ENCODE results near the gene RPGRIP1. TPM values are rescaled to one million over a fixed set of nuclear protein-coding genes. Genes with fewer than 3 reads are reported as not detected.
"Not testable (repeated sequence)": the region's sequence is repeated elsewhere in the genome, so short reads cannot be mapped to it uniquely, and the experiment has no call there.

Gene RPGRIP1
- total RNA-seq = not detected in 2 replicates
- not detected for polyA plus RNA-seq (2012)

DNA sequence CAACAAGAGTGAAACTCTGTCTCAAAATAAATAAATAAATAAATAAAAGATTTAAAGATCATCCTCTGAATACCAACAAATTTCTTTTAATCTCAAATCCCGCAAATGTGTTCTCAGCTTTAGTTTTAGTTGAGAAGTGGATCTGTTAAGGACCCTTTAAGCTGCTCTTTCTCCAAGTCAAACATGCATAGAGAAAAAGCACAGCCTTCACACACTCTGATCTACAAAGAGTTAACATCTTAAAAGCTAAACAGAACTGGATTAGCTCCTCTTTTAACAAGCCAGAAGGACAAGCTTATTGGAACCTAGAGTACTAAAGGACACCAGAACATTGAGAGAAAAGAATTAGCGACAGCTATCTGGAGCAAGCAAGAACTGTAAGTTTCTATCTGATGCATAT is at the start of gene RPGRIP1:
Gene RPGRIP1 (plus strand): TSS at position 301 of the 400 bp plus-strand sequence. CDS start 7,894 bp downstream, outside the sequence.
- no peak for DNase-seq (ENCODE audit: low read depth)

- DNase-seq (ENCODE audit: low read depth) = no peak
These were observed 48.7 kb upstream of the RPGRIP1 start for GRCh38 chr14:21231020-21231652.

- DNase-seq (ENCODE audit: low read depth) = no peak
These were observed 46.3 kb upstream of the RPGRIP1 start for GRCh38 chr14:21233457-21234076.

DNA sequence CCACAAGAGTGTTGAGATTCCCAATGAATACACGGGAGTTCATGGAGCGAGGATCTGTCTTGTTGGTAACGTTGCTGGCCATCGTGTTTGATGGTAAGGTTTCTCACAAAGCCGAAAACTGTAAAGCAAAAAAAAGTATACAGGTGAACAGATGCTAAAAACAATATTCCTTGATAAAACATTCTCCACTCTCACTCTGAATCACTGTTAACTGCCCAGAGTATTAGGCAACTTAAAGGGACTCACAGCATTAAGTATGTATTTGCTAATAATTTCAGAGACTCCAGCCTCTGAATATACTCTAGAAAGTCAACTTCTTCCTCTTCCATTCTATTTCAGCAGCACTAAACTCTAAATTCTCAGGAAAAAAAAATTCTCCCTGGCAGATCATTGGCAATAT is 45.8 kb upstream of the RPGRIP1 start:
- DNase-seq (ENCODE audit: low read depth) = no peak

- DNase-seq (ENCODE audit: low read depth) = no peak
These were observed 42.7 kb upstream of the RPGRIP1 start for GRCh38 chr14:21236948-21237797.

- DNase-seq (ENCODE audit: low read depth) = no peak
These were observed 40.9 kb upstream of the RPGRIP1 start for GRCh38 chr14:21238823-21239518.

DNA sequence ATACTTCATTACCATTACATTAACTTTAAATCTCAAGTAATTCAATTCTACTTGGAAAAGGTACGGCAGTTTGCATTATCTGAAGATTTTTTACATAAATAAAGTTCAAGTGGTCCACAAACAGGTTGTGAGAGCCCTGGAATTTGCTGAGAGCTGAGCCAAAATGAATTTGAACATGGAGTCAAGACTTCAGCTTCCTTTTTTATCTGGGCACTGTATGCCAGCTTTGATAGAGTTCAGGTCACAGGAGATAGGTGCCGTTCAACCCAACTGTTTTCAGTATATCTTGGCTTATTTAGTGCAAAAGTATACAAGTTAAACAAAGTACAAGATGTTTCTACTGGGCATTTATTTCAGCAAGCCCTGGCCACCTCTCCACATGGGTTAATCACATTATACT is 39.5 kb upstream of the RPGRIP1 start:
- no peak for DNase-seq (ENCODE audit: low read depth)

- DNase-seq (ENCODE audit: low read depth) = no peak
These were observed 38.6 kb upstream of the RPGRIP1 start for GRCh38 chr14:21241218-21241819.

- no peak for DNase-seq (ENCODE audit: low read depth)
These were observed 35.3 kb upstream of the RPGRIP1 start for GRCh38 chr14:21244544-21244943.

- DNase-seq (ENCODE audit: low read depth) = no peak
These were observed 34.1 kb upstream of the RPGRIP1 start for GRCh38 chr14:21245813-21246212.

DNA sequence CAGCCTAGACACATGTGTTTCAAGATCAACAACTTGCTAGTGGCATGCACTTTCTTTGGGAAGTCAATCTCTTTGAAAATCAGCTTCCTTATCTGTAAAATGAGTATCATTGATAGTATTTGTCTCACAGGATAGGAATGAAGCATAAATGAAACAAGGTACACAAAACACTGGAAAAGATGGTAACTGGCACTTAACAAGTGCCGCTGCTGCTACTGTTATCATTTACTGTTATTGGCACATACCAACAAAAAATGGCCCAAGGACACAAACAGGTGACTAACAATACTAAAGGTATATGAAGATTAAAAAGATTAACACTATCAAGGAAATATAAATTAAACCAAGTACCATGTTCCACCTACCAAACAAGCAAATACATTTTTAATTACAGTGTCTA is 31.5 kb upstream of the RPGRIP1 start:
- no peak for DNase-seq (ENCODE audit: low read depth)

DNA sequence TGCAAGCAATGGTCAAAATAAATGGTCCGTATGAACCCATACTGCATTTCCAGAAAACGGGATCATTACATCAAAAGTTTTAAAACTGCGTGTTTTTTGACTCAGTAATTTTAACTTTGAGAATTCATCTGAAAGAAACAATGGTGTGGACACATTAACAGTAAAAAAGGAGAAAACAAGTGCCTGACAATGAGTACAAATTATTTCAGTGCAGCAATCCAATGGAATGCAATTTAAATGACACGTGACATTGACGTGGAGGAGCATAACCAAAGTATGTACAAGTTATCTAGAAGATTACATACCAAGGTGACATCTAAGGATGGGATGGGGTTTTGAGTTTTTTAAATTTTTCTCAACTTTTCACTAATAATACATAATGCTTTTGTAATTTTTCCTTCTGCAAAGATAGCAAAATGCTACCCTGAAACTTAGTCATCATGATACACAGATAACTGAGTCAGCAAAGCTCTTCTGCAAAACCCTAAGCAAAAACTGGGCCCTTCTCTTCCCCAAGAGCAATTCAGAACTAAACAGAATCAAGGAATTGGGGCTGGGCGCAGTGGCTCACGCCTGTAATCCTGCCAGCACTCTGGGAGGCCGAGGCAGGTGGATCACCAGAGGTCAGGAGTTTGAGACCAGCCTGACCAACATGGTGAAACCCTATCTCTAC is 31.0 kb upstream of the RPGRIP1 start:
- no peak for DNase-seq (ENCODE audit: low read depth)

- no peak for DNase-seq (ENCODE audit: low read depth)
These were observed 28.7 kb upstream of the RPGRIP1 start for GRCh38 chr14:21251215-21251614.

DNA sequence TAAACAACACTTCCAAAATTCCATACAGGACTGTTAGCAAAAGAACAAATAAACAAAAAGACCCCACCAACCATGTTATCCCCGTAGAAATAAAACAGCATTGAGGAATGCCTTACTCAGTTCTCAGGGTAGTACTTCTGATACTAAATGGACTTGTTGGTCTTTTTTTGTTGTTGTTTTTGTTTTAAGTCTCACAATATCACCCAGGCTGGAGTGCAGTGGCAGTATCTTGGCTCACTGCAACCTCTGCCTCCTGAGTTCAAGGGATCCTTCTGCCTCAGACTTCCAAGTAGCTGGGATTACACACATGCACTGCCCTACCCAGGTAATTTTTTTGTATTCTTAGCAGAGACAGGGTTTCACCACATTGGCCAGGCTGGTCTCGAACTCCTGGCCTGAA is 27.7 kb upstream of the RPGRIP1 start:
- DNase-seq (ENCODE audit: low read depth) = no peak

- no peak for DNase-seq (ENCODE audit: low read depth)
These were observed 24.3 kb upstream of the RPGRIP1 start for GRCh38 chr14:21255385-21256101.

DNA sequence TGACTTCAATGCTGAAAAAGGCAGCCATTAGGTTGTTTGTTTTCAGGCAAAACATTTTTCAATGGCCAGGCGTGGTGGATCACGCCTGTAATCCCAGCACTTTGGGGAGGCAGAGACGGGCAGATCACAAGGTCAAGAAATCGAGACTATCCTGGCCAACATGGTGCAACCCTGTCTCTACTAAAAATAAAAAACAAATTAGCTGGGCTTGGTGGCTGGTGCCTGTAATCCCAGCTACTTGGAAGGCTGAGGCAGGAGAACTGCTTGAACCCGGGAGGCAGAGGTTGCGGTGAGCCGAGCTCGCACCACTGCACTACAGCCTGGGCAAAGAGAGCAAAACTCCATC is 23.8 kb upstream of the RPGRIP1 start:
- not testable (repeated sequence) for DNase-seq (ENCODE audit: low read depth)

DNA sequence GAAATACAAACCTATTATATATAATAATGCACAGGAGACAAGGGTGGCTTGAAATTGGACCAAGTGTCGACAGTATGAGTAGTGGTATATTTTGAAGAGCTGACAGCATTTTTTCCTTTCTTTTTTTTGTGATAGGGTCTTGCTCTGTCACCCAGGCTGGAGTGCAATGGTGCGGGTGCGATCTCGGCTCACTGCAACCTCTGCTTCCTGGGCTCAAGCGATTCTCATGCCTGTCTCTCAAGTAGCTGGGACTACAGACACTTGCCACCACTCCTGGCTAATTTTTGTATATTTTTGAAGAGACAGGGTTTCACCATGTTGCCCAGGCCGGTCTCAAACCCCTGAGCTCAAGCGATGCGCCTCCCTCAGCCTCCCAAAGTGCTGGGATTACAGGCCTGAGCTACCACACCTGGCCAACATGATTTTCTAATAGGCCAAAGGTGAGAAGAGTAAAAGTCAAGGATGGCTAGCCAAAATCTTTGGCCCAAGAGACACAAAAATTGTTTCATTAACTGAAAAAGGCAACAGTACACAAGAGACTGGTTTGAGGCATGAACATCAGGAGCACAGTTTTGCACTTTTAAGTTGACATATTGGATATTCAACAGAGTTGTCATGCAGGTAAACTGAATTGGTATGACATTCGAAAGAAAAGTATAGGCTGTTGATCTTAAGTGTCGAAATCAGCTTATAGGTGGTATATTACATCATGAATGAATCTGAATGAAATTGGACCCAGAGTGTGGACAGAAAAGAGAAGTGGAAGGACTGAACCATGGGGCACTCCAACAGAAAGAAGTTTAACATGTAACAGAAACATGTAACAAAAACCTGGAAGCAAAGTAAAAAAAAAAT is 23.1 kb upstream of the RPGRIP1 start:
- no peak for DNase-seq (ENCODE audit: low read depth)

DNA sequence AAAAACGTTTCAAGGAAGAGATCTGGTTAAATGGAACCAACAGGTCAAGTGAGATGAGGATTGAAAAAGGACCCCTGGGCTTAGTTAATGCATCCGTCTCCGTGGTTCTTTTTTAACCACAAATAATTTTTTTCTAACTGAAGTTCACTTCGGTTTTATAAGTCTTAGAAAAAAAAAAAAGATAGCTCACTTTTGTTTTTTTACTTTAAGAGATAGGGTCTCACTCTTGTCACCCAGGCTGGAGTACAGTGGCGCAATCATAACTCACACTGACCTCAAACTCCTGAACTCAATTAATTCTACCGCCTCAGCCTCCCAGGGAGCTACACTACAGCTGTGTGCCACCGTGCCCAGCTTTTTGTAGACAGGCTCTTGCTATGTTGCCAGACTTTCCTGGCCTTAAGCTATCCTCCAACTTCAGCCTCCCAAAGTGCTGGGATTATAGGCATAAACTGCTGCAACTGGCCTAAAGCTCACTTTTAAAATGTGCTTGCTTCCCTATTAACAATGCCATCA is 22.4 kb upstream of the RPGRIP1 start:
- DNase-seq (ENCODE audit: low read depth) = peak; percentile 26

Data from myocyte (in vitro differentiated cells).